H9 (cell line): ENCODE data around the gene F13B. TPM values are rescaled to one million over a fixed set of nuclear protein-coding genes. Genes with fewer than 3 reads are reported as not detected.

Source experiments
- DNase-seq: peaks from one replicate; pipeline ENCODE4 v3.0.0-alpha.2; 2017
- H2AFZ ChIP-seq: one replicate; pipeline ENCODE4 v1.6.1; 2013; ENCODE audit warnings: mild to moderate bottlenecking, low read length, control low read depth, moderate library complexity
- H2AK5ac ChIP-seq: 2 replicates; pipeline ENCODE4 v1.6.1; 2013; ENCODE audit warnings: low read length, control low read depth, mixed read lengths; ENCODE audit not compliant: insufficient read length
- H2BK120ac ChIP-seq: one replicate; pipeline ENCODE4 v1.6.1; 2013; ENCODE audit warnings: low read depth, mild to moderate bottlenecking, low read length, control low read depth, inconsistent platforms; ENCODE audit not compliant: poor library complexity, severe bottlenecking
- H2BK12ac ChIP-seq: 2 replicates; pipeline ENCODE4 v1.6.1; 2013; ENCODE audit warnings: low read length, control low read depth, mixed read lengths, low read depth; ENCODE audit not compliant: insufficient read length
- H2BK15ac ChIP-seq: 2 replicates; pipeline ENCODE4 v1.6.1; 2013; ENCODE audit warnings: low read depth, low read length, control low read depth
- H2BK20ac ChIP-seq: one replicate; pipeline ENCODE4 v1.6.1; 2013; ENCODE audit warnings: low read depth, mild to moderate bottlenecking, low read length, control low read depth, inconsistent platforms; ENCODE audit not compliant: poor library complexity, severe bottlenecking
- H2BK5ac ChIP-seq: 2 replicates; pipeline ENCODE4 v1.6.1; 2013; ENCODE audit warnings: low read length, control low read depth, mixed read lengths; ENCODE audit not compliant: insufficient read length
- H3K14ac ChIP-seq: 2 replicates; pipeline ENCODE4 v1.6.1; 2013; ENCODE audit warnings: low read length, control low read depth; ENCODE audit not compliant: insufficient read depth
- H3K18ac ChIP-seq: 2 replicates; pipeline ENCODE4 v1.6.1; 2013; ENCODE audit warnings: low read depth, mild to moderate bottlenecking, mixed read lengths, low read length, control low read depth; ENCODE audit not compliant: insufficient read length
- H3K23ac ChIP-seq: 2 replicates; pipeline ENCODE4 v1.6.1; 2013; ENCODE audit warnings: low read length, control low read depth, mixed read lengths, low read depth; ENCODE audit not compliant: insufficient read length
- H3K23me2 ChIP-seq: 2 replicates; pipeline ENCODE4 v1.6.1; 2013; ENCODE audit warnings: low read depth, mild to moderate bottlenecking, mixed read lengths, low read length, control low read depth; ENCODE audit not compliant: insufficient read length, poor library complexity, severe bottlenecking
- H3K27ac ChIP-seq: 2 replicates; pipeline ENCODE4 v1.5.1; 2013; ENCODE audit warnings: low read length, control low read depth, mixed read lengths, low read depth; ENCODE audit not compliant: insufficient read length
- H3K27me3 ChIP-seq: 2 replicates; pipeline ENCODE4 v1.6.1; 2013; ENCODE audit warnings: low read length, control low read depth, inconsistent platforms; ENCODE audit not compliant: insufficient read depth
- H3K4ac ChIP-seq: 2 replicates; pipeline ENCODE4 v1.6.1; 2013; ENCODE audit warnings: low read depth, mild to moderate bottlenecking, control low read depth, inconsistent platforms, low read length, moderate library complexity
- H3K4me1 ChIP-seq: 2 replicates; pipeline ENCODE4 v1.6.1; 2013; ENCODE audit warnings: low read length, control low read depth, inconsistent platforms; ENCODE audit not compliant: insufficient read depth
- H3K4me2 ChIP-seq: 2 replicates; pipeline ENCODE4 v1.6.1; 2013; ENCODE audit warnings: low read length, control low read depth, mixed read lengths; ENCODE audit not compliant: insufficient read length, insufficient read depth
- H3K56ac ChIP-seq: 2 replicates; pipeline ENCODE4 v1.6.1; 2013; ENCODE audit warnings: low read depth, mild to moderate bottlenecking, mixed read lengths, low read length, control low read depth; ENCODE audit not compliant: insufficient read length
- H3K79me1 ChIP-seq: 2 replicates; pipeline ENCODE4 v1.6.1; 2013; ENCODE audit warnings: low read depth, mild to moderate bottlenecking, moderate library complexity, low read length, control low read depth, inconsistent platforms; ENCODE audit not compliant: insufficient read depth, poor library complexity, severe bottlenecking
- H3K79me2 ChIP-seq: 2 replicates; pipeline ENCODE4 v1.6.1; 2013; ENCODE audit warnings: low read length, control low read depth, inconsistent platforms; ENCODE audit not compliant: insufficient read depth
- H3K9ac ChIP-seq: 2 replicates; pipeline ENCODE4 v1.6.1; 2013; ENCODE audit warnings: low read length, control low read depth, mixed read lengths; ENCODE audit not compliant: insufficient read length; ENCODE audit errors: extremely low read depth
- H3K9me3 ChIP-seq: one replicate; pipeline ENCODE4 v1.6.1; 2013; ENCODE audit warnings: low read depth, low read length, inconsistent platforms; ENCODE audit not compliant: control insufficient read depth
- H3T11ph ChIP-seq: one replicate; pipeline ENCODE4 v1.6.1; 2013; ENCODE audit warnings: mild to moderate bottlenecking, low read length, control low read depth, inconsistent platforms
- H4K20me1 ChIP-seq: one replicate; pipeline ENCODE4 v1.6.1; 2013; ENCODE audit not compliant: control insufficient read depth, insufficient read length, insufficient read depth
- H4K5ac ChIP-seq: 2 replicates; pipeline ENCODE4 v1.6.1; 2013; ENCODE audit warnings: low read depth, mild to moderate bottlenecking, mixed read lengths, low read length, control low read depth; ENCODE audit not compliant: insufficient read length
- H4K8ac ChIP-seq: replicated peaks from 2 replicates; pipeline ENCODE4 v1.6.1; 2013; ENCODE audit warnings: low read length, control low read depth, mixed read lengths, low read depth; ENCODE audit not compliant: insufficient read length
- H4K91ac ChIP-seq: 2 replicates; pipeline ENCODE4 v1.6.1; 2013; ENCODE audit warnings: low read depth, mild to moderate bottlenecking, moderate library complexity, mixed read lengths, low read length, control low read depth; ENCODE audit not compliant: insufficient read length
- H3K27ac Mint-ChIP-seq, 3 experiments: 2 replicates in 2 of 3; 3 replicates in 1 of 3; pipeline ENCODE4 v1.8.0; 2020 to 2021; ENCODE audit warnings: mixed read lengths in 3 of 3, mild to moderate bottlenecking in 1 of 3, moderate library complexity in 1 of 3
- H3K27me3 Mint-ChIP-seq: 2 replicates; pipeline ENCODE4 v1.8.0; 2021; ENCODE audit warnings: low read depth, mild to moderate bottlenecking, moderate library complexity, mixed read lengths
- H3K36me3 Mint-ChIP-seq, 3 experiments: 2 replicates in 2 of 3; 3 replicates in 1 of 3; pipeline ENCODE4 v1.8.0; 2020 to 2021; ENCODE audit warnings: low read depth in 3 of 3, mixed read lengths in 3 of 3; ENCODE audit not compliant: insufficient read depth in 1 of 3
- H3K4me1 Mint-ChIP-seq, 2 experiments: 2 replicates each; pipeline ENCODE4 v1.8.0; 2020; ENCODE audit warnings: mixed read lengths in 2 of 2
- H3K4me3 Mint-ChIP-seq, 2 experiments: 2 replicates in 1 of 2; 3 replicates in 1 of 2; pipeline ENCODE4 v1.8.0; 2020 to 2021; ENCODE audit warnings: mild to moderate bottlenecking in 2 of 2, mixed read lengths in 2 of 2, moderate library complexity in 1 of 2
- H3K9me3 Mint-ChIP-seq, 2 experiments: 2 replicates in 1 of 2; 3 replicates in 1 of 2; pipeline ENCODE4 v1.8.0; 2020; ENCODE audit warnings: mild to moderate bottlenecking in 2 of 2, mixed read lengths in 2 of 2, moderate library complexity in 1 of 2
- CTCF ChIP-seq: fragments of 200-600 bp; sonication (generic); conservative IDR thresholded peaks from 3 replicates; pipeline ENCODE4 v1.8.0; 2021; ENCODE audit warnings: antibody characterized with exemption, mild to moderate bottlenecking
- WGBS: extraction: QIAGEN DNeasy Blood & Tissue Kit; methylation state at CpG from one replicate; pipeline ENCODE4 v1.1.7; 2013; ENCODE audit warnings: missing lambda C conversion rate, low lambda C conversion rate, mixed read lengths; ENCODE audit not compliant: insufficient read length; ENCODE audit errors: extremely low coverage; 5-methylcytosine and 5-hydroxymethylcytosine counted together
- total RNA-seq: library from RNA; stranded (reverse); gene quantifications from 2 replicates; pipeline ENCODE4 v1.2.1, GENCODE V29; 2021

The F13B gene
- total RNA-seq, 1 experiment from 2014 or later: not detected

DNA sequence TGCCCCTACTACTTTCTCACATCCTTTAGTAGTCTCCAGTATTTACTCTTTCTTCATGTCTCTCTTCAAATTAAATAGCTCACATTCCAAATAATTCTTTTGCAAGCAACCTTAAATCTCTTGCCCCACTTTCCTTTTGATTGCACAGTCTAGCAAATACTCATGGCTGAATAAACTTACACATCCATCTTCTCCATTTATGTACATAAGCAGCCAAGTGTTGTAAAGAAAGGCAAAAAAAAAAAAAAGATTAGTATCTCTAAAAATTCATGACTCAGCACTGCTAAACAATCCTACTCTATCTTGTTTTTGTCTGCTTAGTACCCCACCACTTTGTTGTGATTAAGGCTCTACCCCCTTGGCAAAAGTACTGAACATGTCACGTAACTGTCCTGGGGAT, 42.6 kb downstream of the F13B start:
- no peaks in the 10 kb centered on the region for H3K23me2 ChIP-seq
- no peak overlapping the region for H2BK120ac ChIP-seq
- TF ChIP-seq CTCF: no peak
- WGBS: no CpG with 5 or more reads among the region's 1 CpG
- H3T11ph ChIP-seq: no peak overlapping the region
- no peaks in the 10 kb centered on the region; a peak in 3 of 7 replicates for H3K36me3 Mint-ChIP-seq
- H2BK12ac ChIP-seq: no peak overlapping the region
- H4K91ac ChIP-seq: no peak overlapping the region
- H3K27ac ChIP-seq: no peak overlapping the region
- no peak overlapping the region for H3K4me3 Mint-ChIP-seq
- no peaks in the 10 kb centered on the region for H3K27me3 Mint-ChIP-seq
- H2BK5ac ChIP-seq: no peak overlapping the region
- DNase-seq: no peak
- peaks cover 12 to 13% of the 10 kb centered on the region in 2 experiments for H3K4me1 Mint-ChIP-seq
- no peak overlapping the region for H3K23ac ChIP-seq
- no peak overlapping the region for H3K56ac ChIP-seq
- H2BK20ac ChIP-seq: no peak overlapping the region
- H3K79me2 ChIP-seq: no peaks in the 10 kb centered on the region
- peaks cover 0 to 6% of the 10 kb centered on the region in 2 experiments; a peak in 2 of 5 replicates for H3K9me3 Mint-ChIP-seq
- H2BK15ac ChIP-seq: no peak overlapping the region
- no peak overlapping the region for H3K14ac ChIP-seq
- H3K4me1 ChIP-seq: no peaks in the 10 kb centered on the region
- no peak overlapping the region for H3K9ac ChIP-seq
- H3K27ac Mint-ChIP-seq: no peak overlapping the region
- no peaks in the 10 kb centered on the region for H3K9me3 ChIP-seq
- no peaks in the 10 kb centered on the region for H3K27me3 ChIP-seq
- H4K5ac ChIP-seq: no peak overlapping the region
- no peak overlapping the region for H3K18ac ChIP-seq
- no peak overlapping the region for H3K4me2 ChIP-seq
- H3K79me1 ChIP-seq: no peaks in the 10 kb centered on the region
- H4K8ac ChIP-seq: no peak overlapping the region
- no peak overlapping the region for H2AK5ac ChIP-seq
- no peaks in the 10 kb centered on the region for H4K20me1 ChIP-seq
- H3K4ac ChIP-seq: no peak overlapping the region
- H2AFZ ChIP-seq: no peak overlapping the region
